ENCODE measurements around the gene CBX1.

Gene CBX1

GRCh38 chr17:48062273-48062672 lies 39.0 kb downstream of the CBX1 start:
- H3K4me3 ChIP-seq (ENCODE audit: low read depth, low read length) = no peak overlapping the region
- no peak for DNase-seq (ENCODE audit: low read depth)
- TF ChIP-seq, protein P1, sequence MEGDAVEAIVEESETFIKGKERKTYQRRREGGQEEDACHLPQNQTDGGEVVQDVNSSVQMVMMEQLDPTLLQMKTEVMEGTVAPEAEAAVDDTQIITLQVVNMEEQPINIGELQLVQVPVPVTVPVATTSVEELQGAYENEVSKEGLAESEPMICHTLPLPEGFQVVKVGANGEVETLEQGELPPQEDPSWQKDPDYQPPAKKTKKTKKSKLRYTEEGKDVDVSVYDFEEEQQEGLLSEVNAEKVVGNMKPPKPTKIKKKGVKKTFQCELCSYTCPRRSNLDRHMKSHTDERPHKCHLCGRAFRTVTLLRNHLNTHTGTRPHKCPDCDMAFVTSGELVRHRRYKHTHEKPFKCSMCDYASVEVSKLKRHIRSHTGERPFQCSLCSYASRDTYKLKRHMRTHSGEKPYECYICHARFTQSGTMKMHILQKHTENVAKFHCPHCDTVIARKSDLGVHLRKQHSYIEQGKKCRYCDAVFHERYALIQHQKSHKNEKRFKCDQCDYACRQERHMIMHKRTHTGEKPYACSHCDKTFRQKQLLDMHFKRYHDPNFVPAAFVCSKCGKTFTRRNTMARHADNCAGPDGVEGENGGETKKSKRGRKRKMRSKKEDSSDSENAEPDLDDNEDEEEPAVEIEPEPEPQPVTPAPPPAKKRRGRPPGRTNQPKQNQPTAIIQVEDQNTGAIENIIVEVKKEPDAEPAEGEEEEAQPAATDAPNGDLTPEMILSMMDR (conservative IDR thresholded peaks at IDR 0.05; ENCODE audit: low read depth, low read length) = no peak

- TF ChIP-seq, protein P1 (conservative IDR thresholded peaks at IDR 0.05; ENCODE audit: low read depth, low read length) = no peak
- H3K4me3 ChIP-seq (ENCODE audit: low read depth, low read length) = no peak overlapping the region
- no peak for DNase-seq (ENCODE audit: low read depth)
These were observed 41.0 kb downstream of the CBX1 start for GRCh38 chr17:48060249-48060648.

DNA sequence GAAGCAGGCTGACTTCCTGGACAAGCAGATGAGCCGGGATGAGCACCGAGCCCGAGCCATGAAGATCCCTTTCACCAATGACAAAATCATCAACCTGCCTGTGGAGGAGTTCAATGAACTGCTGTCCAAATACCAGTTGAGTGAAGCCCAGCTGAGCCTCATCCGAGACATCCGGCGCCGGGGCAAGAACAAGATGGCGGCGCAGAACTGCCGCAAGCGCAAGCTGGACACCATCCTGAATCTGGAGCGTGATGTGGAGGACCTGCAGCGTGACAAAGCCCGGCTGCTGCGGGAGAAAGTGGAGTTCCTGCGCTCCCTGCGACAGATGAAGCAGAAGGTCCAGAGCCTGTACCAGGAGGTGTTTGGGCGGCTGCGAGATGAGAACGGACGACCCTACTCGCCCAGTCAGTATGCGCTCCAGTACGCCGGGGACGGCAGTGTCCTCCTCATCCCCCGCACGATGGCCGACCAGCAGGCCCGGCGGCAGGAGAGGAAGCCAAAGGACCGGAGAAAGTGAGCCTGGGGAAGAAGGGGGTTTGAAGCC lies 42.1 kb downstream of the CBX1 start:
- H3K4me3 ChIP-seq (ENCODE audit: low read depth, low read length) = no peak overlapping the region
- no peak for DNase-seq (ENCODE audit: low read depth)
- TF ChIP-seq, protein P1 (conservative IDR thresholded peaks at IDR 0.05; ENCODE audit: low read depth, low read length) = no peak

GRCh38 chr17:48058393-48059124 lies 42.7 kb downstream of the CBX1 start:
- TF ChIP-seq, protein P1 (conservative IDR thresholded peaks at IDR 0.05; ENCODE audit: low read depth, low read length) = no peak
- no peak overlapping the region for H3K4me3 ChIP-seq (ENCODE audit: low read depth, low read length)
- DNase-seq (ENCODE audit: low read depth) = no peak

- TF ChIP-seq, protein P1 (conservative IDR thresholded peaks at IDR 0.05; ENCODE audit: low read depth, low read length) = no peak
- DNase-seq (ENCODE audit: low read depth) = no peak
These were observed 43.7 kb downstream of the CBX1 start for GRCh38 chr17:48057626-48058025.

DNA sequence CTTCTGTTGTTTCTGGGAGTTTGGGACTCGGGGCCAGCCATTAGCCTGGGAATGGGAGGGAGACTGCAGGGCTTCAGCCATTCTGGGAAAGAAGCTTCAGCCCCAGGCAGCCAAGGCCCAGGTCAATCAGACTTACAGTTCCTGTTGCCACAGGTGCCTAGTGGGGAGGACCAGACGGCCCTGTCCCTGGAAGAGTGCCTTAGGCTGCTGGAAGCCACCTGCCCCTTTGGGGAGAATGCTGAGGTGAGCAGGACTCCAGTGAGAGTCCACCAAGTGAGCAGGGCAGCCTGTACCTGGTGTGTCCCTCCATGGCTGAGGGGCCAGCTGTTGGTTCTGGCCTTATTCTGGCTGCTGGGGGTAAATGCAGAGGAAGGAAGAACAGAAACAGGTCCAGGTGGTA lies 44.4 kb downstream of the CBX1 start:
- H3K4me3 ChIP-seq (ENCODE audit: low read depth, low read length) = no peak overlapping the region
- TF ChIP-seq, protein P1 (conservative IDR thresholded peaks at IDR 0.05; ENCODE audit: low read depth, low read length) = no peak
- no peak for DNase-seq (ENCODE audit: low read depth)

More at GRCh38 chr17:48057626-48058025, 43.7 kb downstream of the CBX1 start:
- no peak overlapping the region for H3K4me3 ChIP-seq (ENCODE audit: low read depth, low read length)

Data from choroid plexus epithelial cell (primary cell).